ENCODE measurements around the gene PTPRT.

- TF ChIP-seq L3MBTL2 (conservative IDR thresholded peaks at IDR 0.05) (no peak), ZNF384 (IDR thresholded peaks at IDR 0.05) (no peak), LEF1 (IDR thresholded peaks at IDR 0.05; ENCODE audit: borderline replicate concordance) (no peak), ARNT (IDR thresholded peaks at IDR 0.05) (no peak), SP1 (IDR thresholded peaks at IDR 0.05) (no peak), FOXM1 (IDR thresholded peaks at IDR 0.05; ENCODE audit: borderline replicate concordance) (no peak), HDGF (IDR thresholded peaks at IDR 0.05; ENCODE audit: borderline replicate concordance) (no peak)
Measured at GRCh38 chr20:42565235-42565995, 624.3 kb downstream of the PTPRT start.
